Large intestine (tissue), 12 donors: ENCODE measurements around the gene ANXA4. TPM values are rescaled to one million over a fixed set of nuclear protein-coding genes. Genes with fewer than 3 reads are reported as not detected.

Experiments used
- DNase-seq, 2 donors: peaks; one replicate each; pipeline versions ENCODE4 v3.0.0 to v3.0.0-alpha.2; 2013
- H3K27ac ChIP-seq: one replicate; pipeline ENCODE4 v1.5.1; 2013; ENCODE audit warnings: low read length
- H3K27me3 ChIP-seq: 2 replicates; pipeline ENCODE4 v1.6.1; 2013; ENCODE audit warnings: low read length; ENCODE audit not compliant: control insufficient read depth, insufficient read depth
- H3K36me3 ChIP-seq: 2 replicates; pipeline ENCODE4 v1.6.1; 2013; ENCODE audit warnings: low read length; ENCODE audit not compliant: control insufficient read depth, insufficient read depth
- H3K4me1 ChIP-seq: one replicate; pipeline ENCODE4 v1.6.1; 2013; ENCODE audit warnings: low read length; ENCODE audit not compliant: control insufficient read depth, insufficient read depth
- H3K4me3 ChIP-seq: one replicate; pipeline ENCODE4 v1.5.1; 2013; ENCODE audit warnings: low read length
- H3K9me3 ChIP-seq: one replicate; pipeline ENCODE4 v1.6.1; 2013; ENCODE audit warnings: mild to moderate bottlenecking, low read depth, low read length, moderate library complexity; ENCODE audit not compliant: control insufficient read depth
- WGBS: methylation state at CpG from one replicate; pipeline ENCODE4 v1.1.5; 2013; ENCODE audit warnings: low lambda C conversion rate; ENCODE audit not compliant: insufficient coverage; 5-methylcytosine and 5-hydroxymethylcytosine counted together
- long read RNA-seq, 11 donors: transcript quantifications; one replicate each; lab custom pipeline, GENCODE V29; 2026
- polyA plus RNA-seq: library from polyadenylated mRNA; unstranded; fragments of 120-200 nt; gene quantifications from one replicate; pipeline ENCODE4 v1.2.1, GENCODE V29; 2013

The ANXA4 gene
- polyA plus RNA-seq, result 540 TPM
- long read RNA-seq, donor 1, full-length matches to known transcripts, result 106 of 180 reads
- long read RNA-seq, donor 1, partial matches to known transcripts, result 69 of 180 reads
- long read RNA-seq, donor 1, other reads (novel, unspliced or antisense), result 5 of 180 reads
- long read RNA-seq, donor 2, full-length matches to known transcripts, result 173 of 337 reads
- long read RNA-seq, donor 2, partial matches to known transcripts, result 147 of 337 reads
- long read RNA-seq, donor 2, other reads (novel, unspliced or antisense), result 17 of 337 reads
- long read RNA-seq, donor 3, result 0 reads
- long read RNA-seq, donor 4, full-length matches to known transcripts, result 29 of 35 reads
- long read RNA-seq, donor 4, partial matches to known transcripts, result 6 of 35 reads
- long read RNA-seq, donor 4, other reads (novel, unspliced or antisense), result 0 of 35 reads
- long read RNA-seq, donor 5, full-length matches to known transcripts, result 52 of 73 reads
- long read RNA-seq, donor 5, partial matches to known transcripts, result 21 of 73 reads
- long read RNA-seq, donor 5, other reads (novel, unspliced or antisense), result 0 of 73 reads
- long read RNA-seq, donor 6, full-length matches to known transcripts, result 101 of 215 reads
- long read RNA-seq, donor 6, partial matches to known transcripts, result 109 of 215 reads
- long read RNA-seq, donor 6, other reads (novel, unspliced or antisense), result 5 of 215 reads
- long read RNA-seq, donor 7, full-length matches to known transcripts, result 38 of 90 reads
- long read RNA-seq, donor 7, partial matches to known transcripts, result 52 of 90 reads
- long read RNA-seq, donor 7, other reads (novel, unspliced or antisense), result 0 of 90 reads
- long read RNA-seq, donor 8, full-length matches to known transcripts, result 185 of 406 reads
- long read RNA-seq, donor 8, partial matches to known transcripts, result 210 of 406 reads
- long read RNA-seq, donor 8, other reads (novel, unspliced or antisense), result 11 of 406 reads
- long read RNA-seq, donor 9, full-length matches to known transcripts, result 114 of 251 reads
- long read RNA-seq, donor 9, partial matches to known transcripts, result 124 of 251 reads
- long read RNA-seq, donor 9, other reads (novel, unspliced or antisense), result 13 of 251 reads
- long read RNA-seq, donor 10, full-length matches to known transcripts, result 165 of 294 reads
- long read RNA-seq, donor 10, partial matches to known transcripts, result 113 of 294 reads
- long read RNA-seq, donor 10, other reads (novel, unspliced or antisense), result 16 of 294 reads
- long read RNA-seq, donor 11, full-length matches to known transcripts, result 81 of 123 reads
- long read RNA-seq, donor 11, partial matches to known transcripts, result 42 of 123 reads
- long read RNA-seq, donor 11, other reads (novel, unspliced or antisense), result 0 of 123 reads

DNA sequence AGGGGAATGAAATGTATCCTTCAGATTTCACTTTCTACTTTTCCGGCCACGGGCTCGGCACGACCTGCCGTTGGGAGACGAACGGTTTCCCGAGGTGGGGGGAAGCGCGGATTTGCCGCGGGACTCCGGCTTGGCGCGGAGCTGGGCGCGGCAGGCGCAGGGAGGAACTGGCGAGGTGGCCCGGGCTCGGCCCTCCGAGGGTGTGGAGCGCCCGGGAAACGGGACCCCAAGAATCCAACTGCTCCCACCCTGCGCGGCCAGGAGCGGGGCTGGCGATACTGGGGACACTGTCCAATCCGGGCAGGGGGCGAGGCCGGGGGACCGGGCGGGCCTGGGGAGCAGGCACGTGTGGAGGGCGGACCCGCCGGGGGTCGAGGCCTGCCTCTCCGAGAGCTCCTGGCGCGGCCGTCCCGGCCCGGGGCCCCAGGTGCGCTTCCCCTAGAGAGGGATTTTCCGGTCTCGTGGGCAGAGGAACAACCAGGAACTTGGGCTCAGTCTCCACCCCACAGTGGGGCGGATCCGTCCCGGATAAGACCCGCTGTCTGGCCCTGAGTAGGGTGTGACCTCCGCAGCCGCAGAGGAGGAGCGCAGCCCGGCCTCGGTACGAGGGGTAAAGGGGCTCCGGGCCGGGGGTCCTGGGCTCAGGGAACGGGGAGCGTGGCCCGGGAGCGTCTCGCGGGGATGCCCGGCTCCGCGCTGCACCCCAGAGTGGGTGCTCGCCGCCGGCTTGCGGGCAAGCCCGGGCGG, at the start of gene ANXA4:
Gene ANXA4 (plus strand): TSS at position 560 of the 747 bp plus-strand sequence. CDS start 39,432 bp downstream, outside the sequence.
- no CpG with 5 or more reads among the region's 75 CpGs for WGBS
- peak within 1 kb of the TSS; percentile 98 for H3K27ac ChIP-seq
- H3K27me3 ChIP-seq, result no peaks in the 10 kb centered on the region
- H3K36me3 ChIP-seq, result peaks cover 2% of the 10 kb centered on the region
- no peaks in the 10 kb centered on the region for H3K9me3 ChIP-seq
- peaks cover 24% of the 10 kb centered on the region for H3K4me1 ChIP-seq
- DNase-seq, result peak; percentile 89 to 96
- peak within 1 kb of the TSS; percentile 80 for H3K4me3 ChIP-seq

DNA sequence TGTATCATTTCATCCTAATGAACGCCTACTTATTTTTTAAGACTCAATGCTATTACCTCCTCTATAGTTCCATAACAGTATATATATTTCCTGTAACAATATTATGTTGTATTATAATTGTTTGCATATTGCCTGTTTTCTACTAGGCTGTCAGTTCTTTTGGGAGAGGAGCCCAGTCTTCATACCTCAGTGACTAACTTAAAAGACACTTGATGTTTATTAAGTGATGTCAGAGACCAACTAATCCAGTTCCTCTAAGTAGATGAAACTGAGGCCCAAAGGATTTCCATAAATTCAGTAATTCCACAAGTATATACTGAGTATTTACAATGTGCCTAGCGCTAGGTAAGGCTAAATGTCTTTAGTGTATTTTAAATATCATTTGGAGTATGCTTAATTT, 49.5 kb upstream of the ANXA4 start:
- Histone ChIP-seq H3K27ac (no peak overlapping the region), H3K9me3 (no peaks in the 10 kb centered on the region), H3K4me3 (no peak overlapping the region), H3K36me3 (no peaks in the 10 kb centered on the region), H3K27me3 (no peaks in the 10 kb centered on the region), H3K4me1 (no peaks in the 10 kb centered on the region)
- no peak for DNase-seq
- 90% methylated on average over 2 of the region's 2 CpGs for WGBS

- no peaks in the 10 kb centered on the region for H3K27me3 ChIP-seq
- H3K4me3 ChIP-seq, result no peak overlapping the region
- H3K4me1 ChIP-seq, result no peaks in the 10 kb centered on the region
- H3K9me3 ChIP-seq, result no peaks in the 10 kb centered on the region
- H3K27ac ChIP-seq, result no peak overlapping the region
- no peaks in the 10 kb centered on the region for H3K36me3 ChIP-seq
- DNase-seq, result no peak
- no CpG with 5 or more reads among the region's 4 CpGs for WGBS
These were observed 48.7 kb upstream of the ANXA4 start for GRCh38 chr2:69693059-69693774.

DNA sequence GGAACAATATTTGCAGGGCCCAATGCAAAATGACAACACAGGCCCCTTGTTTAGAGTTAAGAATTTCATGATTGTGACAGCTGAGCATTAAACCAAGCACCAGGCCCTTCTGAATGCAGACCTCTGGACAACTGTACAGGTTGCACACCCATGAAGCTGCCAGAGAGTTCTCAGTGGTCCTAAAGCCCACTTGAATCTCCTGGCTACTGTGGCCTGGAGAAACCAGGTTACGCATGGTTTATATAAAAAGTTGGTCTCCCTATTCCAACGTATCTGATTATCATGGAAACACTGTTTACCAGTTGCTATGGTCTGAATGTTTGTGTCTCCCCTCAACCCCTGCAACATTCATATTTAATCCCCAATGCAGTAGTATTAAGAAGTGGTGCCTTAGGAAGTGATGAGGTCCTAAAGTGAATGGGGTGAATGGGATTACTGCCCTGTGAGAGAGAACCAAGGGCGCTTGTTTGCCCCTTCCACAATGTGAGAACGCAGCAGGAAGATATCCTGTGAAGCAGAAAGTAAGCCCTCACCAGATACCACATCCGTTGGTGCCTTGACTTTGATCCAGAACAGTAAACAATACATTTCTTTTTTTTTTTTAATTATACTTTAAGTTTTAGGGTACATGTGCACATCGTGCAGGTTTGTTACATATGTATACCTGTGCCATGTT, 48.0 kb upstream of the ANXA4 start:
- Histone ChIP-seq H3K27me3 (no peaks in the 10 kb centered on the region), H3K9me3 (no peaks in the 10 kb centered on the region), H3K36me3 (no peaks in the 10 kb centered on the region), H3K4me1 (no peaks in the 10 kb centered on the region), H3K27ac (no peak overlapping the region), H3K4me3 (no peak overlapping the region)
- DNase-seq, result no peak
- WGBS, result 60% methylated on average over 1 of the region's 6 CpGs

- no peaks in the 10 kb centered on the region for H3K4me1 ChIP-seq
- H3K4me3 ChIP-seq, result no peak overlapping the region
- H3K9me3 ChIP-seq, result no peaks in the 10 kb centered on the region
- H3K27me3 ChIP-seq, result no peaks in the 10 kb centered on the region
- DNase-seq, result peak in 1 of 2 donors; percentile 15
- no peaks in the 10 kb centered on the region for H3K36me3 ChIP-seq
- no CpG with 5 or more reads among the region's 12 CpGs for whole genome bisulfite sequencing
- no peak overlapping the region for H3K27ac ChIP-seq
These were observed 46.8 kb upstream of the ANXA4 start for GRCh38 chr2:69694894-69695849.

DNA sequence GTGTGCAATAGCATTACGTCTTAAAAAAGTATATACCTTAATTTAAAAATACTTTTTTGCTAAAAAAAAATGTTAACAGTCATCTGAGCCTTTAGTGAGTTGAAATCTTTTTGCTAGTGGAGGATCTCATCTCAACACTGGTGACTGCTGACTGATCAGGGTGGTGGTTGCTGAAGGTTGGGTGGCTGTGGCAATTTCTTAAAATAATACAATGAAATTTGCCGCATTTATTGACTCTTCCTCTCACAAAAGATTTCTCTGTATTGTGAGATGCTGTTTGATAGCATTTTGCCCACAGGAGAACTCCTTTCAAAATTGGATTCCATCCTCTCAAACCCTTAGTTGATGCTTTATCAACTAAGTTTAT, 46.1 kb upstream of the ANXA4 start:
- H3K27me3 ChIP-seq, result no peaks in the 10 kb centered on the region
- WGBS, result 60% methylated on average over 2 of the region's 2 CpGs
- H3K36me3 ChIP-seq, result no peaks in the 10 kb centered on the region
- H3K9me3 ChIP-seq, result no peaks in the 10 kb centered on the region
- DNase-seq, result no peak
- H3K4me1 ChIP-seq, result no peaks in the 10 kb centered on the region
- no peak overlapping the region for H3K4me3 ChIP-seq
- no peak overlapping the region for H3K27ac ChIP-seq

DNA sequence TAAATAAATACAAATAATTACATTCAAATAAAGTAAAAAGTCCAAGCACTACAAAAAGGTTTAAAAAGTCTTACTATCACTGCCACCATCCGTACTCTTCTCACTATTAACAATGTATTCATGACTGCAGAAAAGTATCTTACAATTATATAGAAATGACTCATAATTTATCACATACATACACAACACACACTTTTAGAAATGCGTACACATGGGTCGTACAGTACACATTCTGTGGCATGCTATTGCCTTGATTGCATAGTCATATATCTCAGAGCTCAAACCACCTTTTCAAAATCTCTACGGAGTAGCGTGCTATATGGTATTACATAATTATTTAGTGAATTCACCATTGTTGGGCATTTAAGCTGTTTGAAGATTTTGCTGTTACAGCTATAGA, 41.6 kb upstream of the ANXA4 start:
- H3K4me1 ChIP-seq, result no peaks in the 10 kb centered on the region
- no peak overlapping the region for H3K4me3 ChIP-seq
- WGBS, result 82% methylated on average over 2 of the region's 5 CpGs
- no peak overlapping the region for H3K27ac ChIP-seq
- no peak for DNase-seq
- H3K9me3 ChIP-seq, result no peaks in the 10 kb centered on the region
- H3K36me3 ChIP-seq, result no peaks in the 10 kb centered on the region
- no peaks in the 10 kb centered on the region for H3K27me3 ChIP-seq

- H3K27ac ChIP-seq, result no peak overlapping the region
- WGBS, result 83% methylated on average over 5 of the region's 9 CpGs
- H3K9me3 ChIP-seq, result no peaks in the 10 kb centered on the region
- no peaks in the 10 kb centered on the region for H3K27me3 ChIP-seq
- H3K4me1 ChIP-seq, result no peaks in the 10 kb centered on the region
- H3K36me3 ChIP-seq, result no peaks in the 10 kb centered on the region
- no peak overlapping the region for H3K4me3 ChIP-seq
- DNase-seq, result no peak
These were observed 40.6 kb upstream of the ANXA4 start for GRCh38 chr2:69701100-69701945.
